Fibroblast of lung (primary cell): ENCODE results near the gene IVL. TPM values are rescaled to one million over a fixed set of nuclear protein-coding genes. Genes with fewer than 3 reads are reported as not detected.

Source experiments
- DNase-seq, 2 donors: peaks; one replicate each; pipeline versions ENCODE4 v3.0.0 to v3.0.0-alpha.2; 2010; ENCODE audit warnings: low read depth in 2 of 2
- H2AFZ ChIP-seq: 2 replicates; pipeline ENCODE4 v1.5.1; 2012; ENCODE audit warnings: low read length, control low read depth, inconsistent platforms
- H3K27ac ChIP-seq: 2 replicates; pipeline ENCODE4 v1.5.1; 2011; ENCODE audit warnings: low read length, control low read depth; ENCODE audit not compliant: insufficient read depth
- H3K27me3 ChIP-seq: 2 replicates; pipeline ENCODE4 v1.5.1; 2011; ENCODE audit warnings: mild to moderate bottlenecking, low read length; ENCODE audit not compliant: control insufficient read depth, insufficient read depth
- H3K36me3 ChIP-seq: 2 replicates; pipeline ENCODE4 v1.5.1; 2011; ENCODE audit warnings: low read length; ENCODE audit not compliant: control insufficient read depth, insufficient read depth
- H3K4me1 ChIP-seq: 2 replicates; pipeline ENCODE4 v1.5.1; 2011; ENCODE audit warnings: low read length; ENCODE audit not compliant: control insufficient read depth, insufficient read depth; ENCODE audit errors: extremely low read depth
- H3K4me2 ChIP-seq: 2 replicates; pipeline ENCODE4 v1.5.1; 2011; ENCODE audit warnings: low read length, control low read depth; ENCODE audit not compliant: insufficient read depth; ENCODE audit errors: extremely low read depth
- H3K4me3 ChIP-seq, 4 experiments: fragments of 200-600 bp in 1 of 4; sonication (generic) in 1 of 4; replicated peaks in 1 of 4; 2 replicates each; pipeline ENCODE4 v1.5.1; 2011 to 2016; ENCODE audit warnings: low read length in 4 of 4, low read depth in 3 of 4, mild to moderate bottlenecking in 3 of 4, control low read depth in 2 of 4, inconsistent platforms in 1 of 4, mixed read lengths in 1 of 4; ENCODE audit not compliant: insufficient read depth in 1 of 4; ENCODE audit errors: control extremely low read depth in 1 of 4
- H3K79me2 ChIP-seq: 2 replicates; pipeline ENCODE4 v1.5.1; 2012; ENCODE audit warnings: mild to moderate bottlenecking, low read length, inconsistent platforms; ENCODE audit not compliant: control insufficient read depth, insufficient read depth
- H3K9ac ChIP-seq: 2 replicates; pipeline ENCODE4 v1.5.1; 2011; ENCODE audit warnings: mild to moderate bottlenecking, low read length, control low read depth; ENCODE audit not compliant: insufficient read depth
- H3K9me3 ChIP-seq: 2 replicates; pipeline ENCODE4 v1.5.1; 2012; ENCODE audit warnings: low read depth, low read length; ENCODE audit not compliant: control insufficient read depth, insufficient read depth
- H4K20me1 ChIP-seq: 2 replicates; pipeline ENCODE4 v1.5.1; 2011; ENCODE audit warnings: low read length; ENCODE audit not compliant: control insufficient read depth, insufficient read depth; ENCODE audit errors: extremely low read depth
- CTCF ChIP-seq, 2 donors: IDR thresholded peaks in 1 of 2; conservative IDR thresholded peaks in 1 of 2; 1 replicate in 1 of 2; 2 replicates in 1 of 2; pipeline ENCODE4 v1.5.1; 2011 to 2012; ENCODE audit warnings: low read length in 2 of 2, control low read depth in 1 of 2, inconsistent platforms in 1 of 2, low read depth in 1 of 2, mild to moderate bottlenecking in 1 of 2
- EZH2 ChIP-seq: IDR thresholded peaks from 2 replicates; pipeline ENCODE4 v1.5.1; 2012; ENCODE audit warnings: low read length, control low read depth, mild to moderate bottlenecking; ENCODE audit errors: missing control alignments
- polyA plus RNA-seq, 2 donors: library from polyadenylated mRNA; depleted of rRNA in 1 of 2; stranded (reverse) in 1 of 2; unstranded in 1 of 2; fragments of >200 nt; gene quantifications; 2 replicates each; pipeline ENCODE4 v1.2.1, GENCODE V29; 2011 to 2012; ENCODE audit warnings: missing spikeins in 1 of 2
- total RNA-seq: library from RNA; depleted of rRNA; stranded (reverse); fragments of >200 nt; gene quantifications from 2 replicates; pipeline ENCODE4 v1.2.1, GENCODE V29; 2014

The IVL gene
- total and polyA plus RNA-seq, 2 donors (not counting 1 experiment from before 2014, with no cell fraction given): 0.10 TPM; not detected in 1

DNA sequence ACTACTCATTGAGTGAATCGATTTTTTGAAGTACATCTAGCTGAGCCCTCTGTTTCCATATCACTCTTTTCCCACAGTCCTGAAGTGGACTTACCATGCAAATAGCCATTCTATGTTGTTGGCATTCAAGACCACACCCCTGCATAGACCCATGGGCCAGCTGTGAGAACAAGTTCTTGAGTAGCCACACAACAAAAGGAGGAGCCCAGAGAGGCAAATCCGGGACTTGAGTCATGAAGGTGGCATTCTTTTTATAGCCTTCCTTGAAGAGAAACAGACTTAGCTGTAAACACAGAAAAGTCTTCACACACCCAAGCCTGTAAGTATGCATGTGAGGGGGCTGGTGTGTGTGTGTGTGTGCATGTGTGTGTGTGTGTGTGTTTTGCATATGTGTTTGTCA is 24.9 kb downstream of the IVL start:
- H2AFZ ChIP-seq: no peak overlapping the region
- no peak overlapping the region for H3K4me2 ChIP-seq
- no peak for DNase-seq
- TF ChIP-seq CTCF (conservative IDR thresholded peaks at IDR 0.05 in 1 of 2, IDR thresholded peaks at IDR 0.05 in 1 of 2; ENCODE audit: low read depth in 1 of 2, low read length in 2 of 2): no peak
- TF ChIP-seq EZH2: no peak
- H3K4me3 ChIP-seq: no peak overlapping the region
- H3K36me3 ChIP-seq: no peaks in the 10 kb centered on the region
- no peak overlapping the region for H3K9ac ChIP-seq
- no peaks in the 10 kb centered on the region for H4K20me1 ChIP-seq
- no peaks in the 10 kb centered on the region for H3K9me3 ChIP-seq
- no peaks in the 10 kb centered on the region for H3K27me3 ChIP-seq
- no peaks in the 10 kb centered on the region for H3K4me1 ChIP-seq
- no peaks in the 10 kb centered on the region for H3K79me2 ChIP-seq
- no peak overlapping the region for H3K27ac ChIP-seq

DNA sequence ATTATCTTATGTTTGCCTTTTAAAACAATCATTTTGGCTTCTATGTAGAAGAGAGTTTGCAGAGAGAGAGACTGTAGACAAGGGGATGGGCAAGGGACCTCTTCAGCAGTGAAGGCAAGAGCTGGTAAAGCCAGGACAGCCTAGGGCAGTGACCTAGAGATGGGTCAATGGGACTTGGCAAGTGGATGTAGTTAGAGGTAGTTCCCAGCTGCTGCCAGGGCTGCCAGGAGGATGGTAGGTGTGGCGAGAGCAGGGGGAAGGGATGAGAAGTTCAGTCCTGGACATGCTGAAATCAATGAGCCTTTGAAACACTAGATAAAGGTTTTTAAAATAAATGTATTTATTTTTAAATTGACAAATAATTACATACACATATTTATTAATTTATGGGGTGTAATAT is 32.3 kb downstream of the IVL start:
- Histone ChIP-seq H3K27ac (no peak overlapping the region), H3K4me3 (no peak overlapping the region), H4K20me1 (no peaks in the 10 kb centered on the region), H3K9me3 (no peaks in the 10 kb centered on the region), H2AFZ (no peak overlapping the region), H3K4me1 (no peaks in the 10 kb centered on the region), H3K4me2 (no peak overlapping the region), H3K27me3 (no peaks in the 10 kb centered on the region), H3K36me3 (no peaks in the 10 kb centered on the region), H3K9ac (no peak overlapping the region), H3K79me2 (no peaks in the 10 kb centered on the region)
- no peak for TF ChIP-seq EZH2
- TF ChIP-seq CTCF (conservative IDR thresholded peaks at IDR 0.05 in 1 of 2, IDR thresholded peaks at IDR 0.05 in 1 of 2; ENCODE audit: low read depth in 1 of 2, low read length in 2 of 2): no peak
- DNase-seq: no peak

DNA sequence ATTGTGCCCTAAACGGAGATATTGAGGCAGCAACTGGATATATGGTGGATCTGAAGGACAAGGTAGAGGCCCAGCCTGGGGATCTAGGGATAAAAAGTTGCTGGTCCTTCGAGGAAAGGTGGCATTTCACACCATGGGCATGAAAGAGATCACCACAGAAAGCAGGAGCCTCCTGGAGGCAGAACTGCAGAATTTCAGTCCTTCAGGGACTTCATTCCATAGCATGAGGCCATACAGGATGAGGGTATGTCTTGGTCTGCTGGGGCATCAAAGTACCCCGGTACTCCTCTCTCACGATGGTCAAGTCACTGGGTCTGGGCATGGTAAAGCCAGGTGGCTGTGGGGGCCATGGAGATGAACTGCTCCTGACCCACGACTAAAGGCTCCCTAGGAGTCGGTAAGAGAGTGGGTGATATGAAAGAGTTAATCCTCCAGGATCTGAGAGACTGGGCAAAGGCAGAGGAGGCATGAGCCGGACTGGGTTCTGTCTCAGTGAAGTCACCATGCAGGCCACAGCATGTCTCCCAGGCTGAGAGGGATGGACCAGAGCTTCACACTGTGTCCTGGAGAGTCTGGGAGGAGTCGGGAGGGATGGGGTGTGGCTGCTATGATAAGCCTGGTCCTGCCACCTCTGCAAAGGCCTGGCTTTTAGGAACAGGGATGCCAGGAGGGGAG is 32.8 kb downstream of the IVL start:
- Histone ChIP-seq H3K79me2 (no peaks in the 10 kb centered on the region), H3K9me3 (no peaks in the 10 kb centered on the region), H3K4me1 (no peaks in the 10 kb centered on the region), H3K27me3 (no peaks in the 10 kb centered on the region), H3K36me3 (no peaks in the 10 kb centered on the region), H4K20me1 (no peaks in the 10 kb centered on the region), H3K4me2 (no peak overlapping the region), H2AFZ (no peak overlapping the region), H3K9ac (no peak overlapping the region), H3K27ac (no peak overlapping the region), H3K4me3 (no peak overlapping the region)
- TF ChIP-seq CTCF (conservative IDR thresholded peaks at IDR 0.05 in 1 of 2, IDR thresholded peaks at IDR 0.05 in 1 of 2; ENCODE audit: low read depth in 1 of 2, low read length in 2 of 2): no peak
- TF ChIP-seq EZH2: no peak
- no peak for DNase-seq
